ENCODE results near the gene ZMYND10.

GRCh38 chr3:50319894-50320625, 25.5 kb downstream of the ZMYND10 start:
- TF ChIP-seq SIN3A (IDR thresholded peaks at IDR 0.05; ENCODE audit: borderline replicate concordance, insufficient read depth, low read length), result no peak
- no peak for TF ChIP-seq POLR2AphosphoS5 (IDR thresholded peaks at IDR 0.05; ENCODE audit: low read depth, low read length)
- TF ChIP-seq, protein P1, sequence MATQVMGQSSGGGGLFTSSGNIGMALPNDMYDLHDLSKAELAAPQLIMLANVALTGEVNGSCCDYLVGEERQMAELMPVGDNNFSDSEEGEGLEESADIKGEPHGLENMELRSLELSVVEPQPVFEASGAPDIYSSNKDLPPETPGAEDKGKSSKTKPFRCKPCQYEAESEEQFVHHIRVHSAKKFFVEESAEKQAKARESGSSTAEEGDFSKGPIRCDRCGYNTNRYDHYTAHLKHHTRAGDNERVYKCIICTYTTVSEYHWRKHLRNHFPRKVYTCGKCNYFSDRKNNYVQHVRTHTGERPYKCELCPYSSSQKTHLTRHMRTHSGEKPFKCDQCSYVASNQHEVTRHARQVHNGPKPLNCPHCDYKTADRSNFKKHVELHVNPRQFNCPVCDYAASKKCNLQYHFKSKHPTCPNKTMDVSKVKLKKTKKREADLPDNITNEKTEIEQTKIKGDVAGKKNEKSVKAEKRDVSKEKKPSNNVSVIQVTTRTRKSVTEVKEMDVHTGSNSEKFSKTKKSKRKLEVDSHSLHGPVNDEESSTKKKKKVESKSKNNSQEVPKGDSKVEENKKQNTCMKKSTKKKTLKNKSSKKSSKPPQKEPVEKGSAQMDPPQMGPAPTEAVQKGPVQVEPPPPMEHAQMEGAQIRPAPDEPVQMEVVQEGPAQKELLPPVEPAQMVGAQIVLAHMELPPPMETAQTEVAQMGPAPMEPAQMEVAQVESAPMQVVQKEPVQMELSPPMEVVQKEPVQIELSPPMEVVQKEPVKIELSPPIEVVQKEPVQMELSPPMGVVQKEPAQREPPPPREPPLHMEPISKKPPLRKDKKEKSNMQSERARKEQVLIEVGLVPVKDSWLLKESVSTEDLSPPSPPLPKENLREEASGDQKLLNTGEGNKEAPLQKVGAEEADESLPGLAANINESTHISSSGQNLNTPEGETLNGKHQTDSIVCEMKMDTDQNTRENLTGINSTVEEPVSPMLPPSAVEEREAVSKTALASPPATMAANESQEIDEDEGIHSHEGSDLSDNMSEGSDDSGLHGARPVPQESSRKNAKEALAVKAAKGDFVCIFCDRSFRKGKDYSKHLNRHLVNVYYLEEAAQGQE (IDR thresholded peaks at IDR 0.05; ENCODE audit: insufficient read depth in 1 of 2, low read depth in 2 of 2, low read length in 2 of 2), result no peak
- TF ChIP-seq FOXP2 (optimal IDR thresholded peaks at IDR 0.05; ENCODE audit: borderline replicate concordance, extremely low read depth, extremely low read length, insufficient read depth), result no peak
- no peak for TF ChIP-seq TAF1 (IDR thresholded peaks at IDR 0.05; ENCODE audit: borderline replicate concordance, insufficient read depth, low read length)
